Stimulated activated CD4-positive, alpha-beta T cell treated with anti-CD3 and anti-CD28 coated beads, Interleukin-15, amount 100 ng/mL, for 24 hours (primary cell): ENCODE results near the gene RUNX1.
A peak's percentile ranks its signal among the peaks of the same experiment; 100 is the strongest.

Source experiments
- DNase-seq: peaks from one replicate; pipeline ENCODE4 v3.0.0-alpha.2; 2020

Gene RUNX1

DNA sequence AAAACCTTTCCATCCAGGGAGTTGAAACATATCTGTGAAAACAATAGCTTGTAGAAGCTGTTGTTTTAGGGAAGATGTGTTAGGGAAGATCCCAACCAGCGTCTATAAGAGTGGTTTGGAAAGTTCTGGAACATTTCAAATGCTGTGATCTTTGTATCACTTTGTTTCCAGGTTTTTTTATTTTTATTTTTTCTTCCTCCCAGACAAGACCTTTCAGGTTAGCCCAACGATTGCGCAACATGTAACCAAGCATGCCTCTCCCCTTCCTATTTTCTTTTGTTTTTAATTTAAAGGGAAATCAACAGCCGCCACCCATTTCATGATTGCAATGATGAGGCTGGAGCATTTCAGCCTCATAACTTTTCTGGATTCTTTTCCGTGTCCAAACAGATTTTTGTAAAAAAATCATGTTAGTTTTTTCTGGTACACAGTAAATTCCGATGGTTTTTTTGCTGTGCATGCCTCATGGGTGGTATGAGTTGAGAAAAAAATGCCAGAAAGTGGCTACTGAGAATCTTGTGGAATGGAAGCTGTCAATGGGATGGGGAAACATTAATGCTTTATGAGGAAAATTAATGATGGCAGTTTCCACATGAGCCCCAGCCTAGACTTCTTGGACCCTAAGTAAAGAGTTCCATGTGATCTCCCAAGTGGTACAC, 109.3 kb downstream of the RUNX1 start:
- DNase-seq: no peak

DNA sequence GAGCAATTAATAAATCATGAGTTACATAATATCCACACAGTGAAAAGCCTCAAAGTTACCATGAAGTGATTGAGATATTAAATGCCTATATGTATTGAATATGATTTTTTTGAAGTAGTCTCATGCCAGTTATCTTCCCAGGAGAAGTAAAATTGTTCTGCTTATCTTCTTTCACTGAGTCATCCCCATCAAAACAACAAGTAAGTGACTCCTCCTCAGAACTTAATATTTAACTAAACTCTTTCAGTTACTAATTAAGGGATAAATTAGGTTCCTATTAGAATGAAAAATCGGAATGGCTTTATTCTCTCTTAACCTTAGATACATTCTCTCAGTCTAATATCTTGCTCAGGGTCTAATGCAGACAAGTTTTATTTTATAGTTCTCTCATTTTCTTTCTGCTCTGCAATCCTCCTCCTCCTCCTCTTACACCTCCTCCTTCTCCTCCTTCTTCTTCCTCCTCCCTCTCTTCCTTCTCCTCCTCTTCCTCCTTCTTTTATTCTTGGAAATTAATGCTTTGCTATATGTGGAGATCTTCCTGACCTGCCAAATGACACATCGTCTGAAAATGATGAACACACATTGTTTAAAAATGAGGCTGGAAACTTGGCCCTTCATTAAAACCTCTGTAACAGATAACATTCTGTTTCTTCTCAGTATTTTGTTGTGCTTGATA, 110.9 kb downstream of the RUNX1 start:
- DNase-seq: no peak

DNA sequence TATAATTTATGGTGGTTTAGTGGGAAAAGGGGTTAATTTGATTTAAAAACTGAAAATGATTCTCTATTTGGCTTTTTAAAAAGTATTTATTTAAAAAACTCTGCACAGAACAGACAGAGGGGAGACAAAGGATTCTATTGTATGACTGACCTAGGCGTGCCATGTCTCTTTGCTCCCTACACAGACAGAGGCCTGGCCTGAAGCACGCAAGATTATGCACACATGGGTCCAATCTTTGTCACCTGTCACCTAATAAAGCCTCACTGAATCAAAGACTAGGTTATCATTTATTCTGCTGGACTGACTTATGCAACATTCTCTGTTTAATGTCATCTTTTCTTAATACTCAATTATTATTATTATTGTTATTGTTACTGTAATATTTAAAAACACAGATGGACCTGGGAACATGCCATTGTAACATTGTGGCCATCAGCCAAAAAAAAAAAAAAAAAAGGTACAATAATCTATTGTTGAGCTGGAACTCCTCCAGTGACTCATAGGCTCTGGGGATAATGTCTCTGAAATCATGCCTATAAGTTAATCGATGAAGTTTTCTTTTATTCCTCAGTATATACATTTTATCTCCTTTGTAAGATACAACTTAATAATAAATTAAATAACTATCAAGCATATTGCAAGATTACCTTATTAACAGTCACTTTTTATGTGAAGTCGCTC, 112.1 kb downstream of the RUNX1 start:
- DNase-seq: no peak

DNA sequence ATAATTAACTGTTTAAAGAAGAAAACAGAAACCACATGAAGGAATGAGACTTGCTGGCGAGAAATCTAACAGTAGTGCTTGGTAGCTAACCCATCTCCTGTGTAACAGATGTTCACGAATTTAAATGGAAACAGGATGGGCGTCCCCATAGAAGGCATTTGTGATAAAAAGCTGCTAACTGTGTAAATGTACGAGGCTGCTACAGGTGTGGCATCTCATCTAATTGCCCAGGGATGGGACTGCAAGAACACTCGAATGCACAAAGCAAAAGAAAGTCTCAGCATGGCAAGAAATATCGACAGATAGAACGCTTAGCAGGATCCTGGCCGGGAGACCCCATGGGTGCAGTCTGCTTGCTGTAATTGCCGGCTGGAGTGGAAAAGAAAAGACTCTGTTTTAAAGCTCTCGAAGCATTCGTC, 112.7 kb downstream of the RUNX1 start:
- DNase-seq: no peak

DNA sequence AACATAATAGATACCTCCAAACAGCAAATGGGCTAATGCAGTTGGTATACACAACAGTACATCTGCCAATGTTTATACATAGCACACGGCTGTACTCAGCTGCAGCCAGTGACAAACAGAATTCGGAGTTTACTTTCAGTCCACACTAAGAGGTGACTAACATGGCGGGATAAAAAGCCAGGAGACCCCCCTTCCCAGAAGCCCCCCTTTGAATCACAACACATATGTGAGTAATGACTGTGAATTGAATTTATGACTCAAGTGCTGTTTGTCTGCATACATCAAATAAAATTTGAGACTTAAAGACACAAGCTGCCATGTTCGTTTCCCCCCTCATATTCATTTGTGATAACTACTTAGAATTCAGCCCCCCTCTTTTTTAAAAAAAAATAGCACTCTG, 113.2 kb downstream of the RUNX1 start:
- DNase-seq: no peak

DNA sequence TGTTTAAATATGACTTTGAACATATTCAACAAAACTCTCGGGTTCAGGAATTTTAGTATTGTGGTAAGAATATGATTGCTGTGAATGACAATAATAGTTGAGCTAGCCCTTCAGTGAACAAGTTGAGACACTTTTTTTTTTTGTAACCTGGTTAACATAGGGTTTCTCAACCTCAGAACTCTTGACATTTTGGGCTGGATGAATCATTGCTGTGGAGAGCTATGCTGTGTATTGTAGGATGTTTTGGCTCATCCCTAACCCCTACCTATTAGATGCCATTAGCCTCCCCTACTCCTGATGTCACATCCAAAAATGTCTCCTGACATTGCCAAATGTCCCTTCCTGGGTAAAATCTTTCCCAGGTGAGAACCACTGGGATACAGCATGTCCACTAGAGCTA, 113.7 kb downstream of the RUNX1 start:
- no peak for DNase-seq

DNA sequence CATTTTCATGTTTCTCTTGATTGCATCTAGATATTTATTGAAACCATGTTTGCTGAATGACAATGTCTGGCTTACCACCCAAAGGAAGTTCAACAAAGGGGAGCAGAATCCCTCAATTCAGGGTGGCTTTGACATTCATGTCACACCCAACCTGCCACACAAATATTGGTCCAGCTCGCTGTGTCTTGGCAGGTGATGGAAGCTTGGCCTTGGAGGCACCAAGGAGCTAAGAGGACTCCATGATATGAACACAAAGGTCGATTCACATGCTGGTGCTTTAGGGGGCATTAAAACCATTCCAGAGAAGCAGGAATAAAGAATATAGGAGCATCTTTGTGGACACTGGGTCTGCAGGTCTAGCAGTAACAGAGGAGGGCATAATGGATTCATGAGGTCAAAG, 114.8 kb downstream of the RUNX1 start:
- DNase-seq: no peak

DNA sequence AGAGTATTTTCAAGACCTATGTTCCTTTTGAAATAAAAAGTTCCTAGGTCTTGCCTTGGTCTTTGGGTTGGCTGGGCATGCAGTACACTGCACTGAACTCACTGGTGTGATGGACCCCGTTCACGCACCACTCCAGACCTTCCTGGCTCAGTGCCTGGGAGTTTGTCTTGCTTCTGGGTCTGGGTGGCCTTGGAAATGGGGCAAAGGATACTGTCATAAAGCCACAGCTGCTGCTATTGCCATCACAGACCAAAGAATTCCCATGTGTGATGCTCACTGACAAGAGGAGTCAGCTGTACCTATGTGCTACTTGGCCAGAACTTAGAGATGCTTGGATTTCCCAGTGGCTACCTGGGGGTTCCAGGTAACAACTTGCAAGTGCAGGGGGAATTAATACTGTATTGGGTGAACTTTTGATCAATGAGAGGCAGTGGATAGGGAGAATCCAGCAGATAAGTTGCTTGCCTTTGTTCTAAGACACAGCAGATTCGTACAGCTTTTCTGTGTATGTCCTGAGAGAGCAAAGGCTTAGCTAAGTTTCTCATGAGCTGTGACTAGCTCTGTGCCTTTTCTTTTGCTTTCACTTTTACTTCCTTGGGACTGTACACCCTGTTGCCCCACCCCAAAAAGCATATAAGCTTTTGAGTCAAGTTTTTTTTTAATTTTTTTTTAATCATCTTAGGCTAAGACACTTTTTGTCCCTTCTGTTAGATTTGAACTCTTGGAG, 115.3 kb downstream of the RUNX1 start:
- peak; percentile 26 for DNase-seq

DNA sequence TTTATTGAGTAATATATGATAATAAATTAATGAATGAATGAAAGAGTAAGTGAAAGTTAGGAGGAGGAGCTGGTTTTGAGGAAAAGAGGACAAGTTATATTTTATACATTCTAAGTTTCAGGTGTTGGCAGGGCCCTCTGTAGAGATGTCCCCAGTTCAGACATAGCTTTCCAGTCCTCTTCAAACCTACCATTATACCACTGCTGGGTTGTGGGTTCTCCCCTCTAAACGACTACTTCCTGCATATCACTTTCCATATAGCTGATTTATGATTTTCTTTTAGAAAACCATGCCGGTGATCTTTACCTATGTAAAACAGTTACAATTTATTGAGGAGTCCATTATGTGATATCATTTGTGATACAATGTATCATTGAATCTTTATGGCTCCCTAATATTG, 116.9 kb downstream of the RUNX1 start:
- no peak for DNase-seq

DNA sequence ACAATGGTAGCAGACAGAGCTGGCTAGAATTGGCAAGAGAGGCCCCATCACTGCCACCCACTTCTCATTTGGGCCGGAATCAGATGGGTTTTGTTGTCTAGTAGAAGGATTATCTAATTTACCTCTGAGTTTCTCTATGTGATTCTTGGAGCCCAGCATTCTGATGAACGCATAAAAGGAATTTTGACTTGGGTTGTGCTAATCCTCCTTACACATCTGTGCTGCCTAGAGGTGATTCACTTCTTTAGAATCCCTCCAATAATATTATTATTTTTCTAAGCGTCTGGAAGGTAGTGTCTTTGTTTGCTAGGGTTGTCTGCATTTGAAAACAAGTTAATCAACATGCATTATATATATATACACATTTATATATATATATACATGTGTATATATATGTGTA, 118.1 kb downstream of the RUNX1 start:
- DNase-seq: no peak

DNA sequence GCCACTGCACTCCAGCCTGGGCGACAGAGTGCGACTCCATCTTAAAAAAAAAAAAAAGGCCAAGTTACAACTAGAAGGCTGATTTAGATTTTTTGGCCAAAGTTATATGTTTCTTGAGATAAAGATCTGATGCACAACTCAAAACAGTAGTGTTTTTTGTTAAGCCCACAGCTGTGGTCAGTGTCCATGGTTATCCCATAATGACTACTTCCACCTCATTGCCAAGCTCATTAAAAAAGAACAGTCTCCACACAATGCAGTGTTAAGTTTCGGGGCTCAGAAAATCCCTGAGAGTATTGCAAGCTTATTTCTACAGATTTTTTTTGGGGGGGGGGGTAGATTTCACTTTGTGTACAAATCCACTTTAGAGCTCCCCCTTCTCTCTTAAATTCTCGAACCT, 120.5 kb downstream of the RUNX1 start:
- no peak for DNase-seq

DNA sequence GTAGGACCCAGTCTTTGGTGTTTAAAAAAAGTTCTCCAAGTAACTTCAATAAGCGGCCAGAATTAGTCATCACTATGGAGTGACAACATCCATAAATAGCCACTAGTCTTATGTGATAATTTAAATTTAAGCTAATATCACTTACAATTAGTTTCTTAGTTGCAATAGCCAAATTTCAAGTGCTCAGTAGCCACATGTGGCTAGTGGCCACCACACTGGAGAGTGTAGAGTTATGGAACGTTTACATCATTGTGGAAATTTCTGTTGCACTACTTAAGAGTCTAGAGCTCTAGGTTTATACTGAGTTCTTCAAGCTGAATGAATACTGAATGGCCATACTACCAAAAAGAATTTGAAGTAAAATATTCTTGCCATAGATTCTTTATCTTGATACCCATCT, 121.1 kb downstream of the RUNX1 start:
- no peak for DNase-seq

DNA sequence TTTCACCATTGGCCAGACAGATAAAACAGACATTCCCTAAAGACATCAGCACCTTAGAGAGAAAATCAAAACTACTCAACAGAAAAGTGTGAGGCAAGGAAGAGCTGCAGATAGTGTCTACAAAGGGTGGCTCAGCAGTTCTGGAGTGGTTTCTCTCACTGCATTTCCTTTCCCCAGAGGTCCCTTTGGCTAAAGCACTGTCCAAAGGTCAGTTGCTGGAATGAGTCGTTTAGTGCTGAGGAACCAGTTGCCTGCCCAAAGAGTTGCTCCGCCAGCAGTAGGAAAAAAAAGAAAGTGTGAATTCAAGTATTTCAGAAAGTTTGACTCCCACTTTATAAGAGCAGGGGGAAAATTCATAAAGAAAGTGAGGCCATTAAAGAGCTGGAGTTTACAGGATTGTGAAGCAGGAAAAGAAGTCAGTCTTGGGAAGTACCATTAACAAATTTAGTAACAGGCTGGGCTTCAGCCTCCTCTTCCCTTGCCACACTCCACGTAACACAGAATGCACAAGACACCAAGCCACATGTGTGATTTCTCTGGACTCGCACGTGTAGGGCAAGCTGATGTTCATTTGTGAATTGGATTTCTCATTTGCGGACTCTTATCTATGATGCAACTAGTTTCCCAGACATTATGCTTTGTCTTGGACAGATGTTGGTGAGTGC, 122.2 kb downstream of the RUNX1 start:
- no peak for DNase-seq

DNA sequence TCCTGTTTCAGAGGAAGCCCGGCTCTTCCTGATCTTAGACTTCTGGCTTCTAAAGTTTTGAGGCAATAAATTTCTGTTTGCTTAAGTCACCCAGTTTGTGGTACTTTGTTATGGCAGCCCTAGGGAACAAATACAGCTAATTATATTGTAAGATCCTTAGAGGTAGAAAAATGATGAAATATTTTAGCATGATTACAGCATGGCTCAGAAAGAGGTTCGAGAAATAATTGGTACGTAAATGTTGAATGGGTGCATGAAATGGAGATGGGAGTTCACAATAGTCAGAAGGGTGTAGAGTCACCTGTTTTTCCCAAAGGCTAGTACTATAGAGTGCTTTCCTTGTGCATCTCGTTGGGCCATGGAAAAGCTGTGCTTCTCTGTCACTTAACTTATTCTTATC, 123.5 kb downstream of the RUNX1 start:
- no peak for DNase-seq

DNA sequence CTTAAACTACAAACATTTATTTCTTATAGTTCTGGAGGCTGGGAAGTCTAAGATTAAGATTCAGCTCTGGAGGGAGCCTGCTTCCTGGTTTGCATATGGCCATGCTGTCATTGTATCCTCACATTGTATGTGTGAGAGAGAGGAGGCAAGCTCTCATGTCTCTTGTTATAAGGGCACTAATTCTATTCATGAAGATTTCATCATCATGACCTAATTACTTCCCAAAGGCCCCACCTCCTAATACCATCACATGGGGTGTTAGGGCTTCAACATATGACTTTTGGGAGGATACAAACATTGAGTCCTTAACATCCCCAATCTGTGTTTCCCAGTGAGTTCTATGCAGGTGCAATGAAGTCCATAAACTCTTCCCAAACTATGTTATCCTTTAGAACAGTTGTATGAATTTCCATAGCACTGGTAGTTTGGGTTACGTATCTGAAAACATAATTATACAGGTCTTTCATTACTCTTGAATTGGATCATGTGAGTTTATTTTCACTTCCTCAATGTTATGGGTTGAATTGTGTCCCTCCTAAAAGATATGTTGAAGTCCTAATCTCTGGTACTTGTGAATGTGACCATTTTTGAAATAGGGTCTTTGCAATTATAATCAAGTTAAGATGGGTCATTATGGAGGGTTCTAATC, 124.2 kb downstream of the RUNX1 start:
- no peak for DNase-seq

DNA sequence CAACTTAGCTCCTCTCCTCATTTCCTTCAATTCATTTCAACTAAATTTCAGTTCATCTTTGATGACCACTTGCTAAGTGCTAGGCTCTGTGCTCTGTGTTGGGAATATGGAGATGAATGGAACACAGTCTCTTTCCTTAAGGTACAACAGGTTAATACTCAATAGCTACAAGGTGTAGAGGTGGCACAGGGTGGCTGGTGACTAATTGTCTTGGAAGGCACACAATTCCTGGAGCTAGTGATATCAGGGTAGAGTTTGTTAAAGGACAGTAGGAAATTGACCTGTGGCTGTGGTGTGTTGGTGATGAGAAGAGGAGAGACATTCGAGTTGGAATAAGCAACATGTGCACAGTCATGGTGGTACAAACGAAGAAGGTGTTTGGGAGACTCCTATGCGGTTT, 124.9 kb downstream of the RUNX1 start:
- DNase-seq: no peak

DNA sequence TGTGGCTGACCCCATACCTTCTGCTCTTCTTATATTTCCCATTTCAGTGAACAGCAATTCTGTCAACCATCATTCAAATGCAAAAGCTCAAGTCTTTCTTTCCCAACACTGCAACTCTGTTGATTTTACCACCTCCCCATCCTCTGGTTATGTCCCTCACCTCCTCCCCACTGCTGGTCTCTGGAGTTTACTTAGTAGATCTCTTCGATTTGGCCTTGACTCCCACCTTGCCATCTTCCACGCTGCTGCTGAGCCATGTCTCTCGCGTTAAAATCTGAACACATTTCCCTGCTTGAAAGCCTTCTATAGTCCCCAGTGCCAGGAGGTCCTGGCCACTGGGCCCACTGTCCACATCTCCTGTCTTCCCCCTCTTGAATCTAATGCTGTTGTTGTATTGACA, 125.5 kb downstream of the RUNX1 start:
- DNase-seq: no peak

DNA sequence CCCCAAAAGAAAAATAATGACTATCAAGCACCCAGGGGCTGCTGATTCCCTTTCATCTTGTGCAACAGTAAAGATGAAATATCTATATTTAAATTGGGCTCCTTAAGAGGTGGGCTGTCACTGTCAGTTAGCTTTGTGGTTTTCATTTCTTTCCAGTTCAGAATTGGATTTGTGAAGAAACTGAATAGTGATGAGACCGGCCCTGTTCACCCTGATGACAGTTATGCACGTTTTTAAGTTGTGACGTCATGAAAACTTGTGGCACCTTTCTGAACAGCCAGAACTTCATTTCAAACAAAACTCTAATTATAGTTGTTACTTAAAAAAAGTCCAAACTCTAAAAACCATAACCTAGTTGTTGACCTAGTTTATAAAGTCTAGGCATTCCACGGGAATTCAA, 125.9 kb downstream of the RUNX1 start:
- no peak for DNase-seq

DNA sequence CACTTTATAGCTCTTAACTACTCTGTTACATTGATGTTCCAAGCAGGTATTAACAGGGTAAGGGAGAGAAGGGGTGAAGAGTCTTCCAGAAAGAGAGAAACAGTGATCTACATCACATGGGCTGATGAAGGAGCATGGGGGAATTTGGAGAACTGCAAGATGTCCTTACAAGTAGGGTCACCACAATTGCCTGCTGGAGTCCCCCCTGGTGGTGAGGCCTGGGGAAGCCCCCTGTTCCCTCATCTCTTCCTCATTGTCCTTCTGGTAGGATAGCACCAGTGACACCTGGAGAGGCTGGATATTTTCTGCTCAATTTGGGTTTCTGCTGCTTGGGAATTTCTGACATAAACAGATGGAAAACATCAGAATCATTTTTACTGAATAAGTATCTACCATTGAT, 126.6 kb downstream of the RUNX1 start:
- no peak for DNase-seq

DNA sequence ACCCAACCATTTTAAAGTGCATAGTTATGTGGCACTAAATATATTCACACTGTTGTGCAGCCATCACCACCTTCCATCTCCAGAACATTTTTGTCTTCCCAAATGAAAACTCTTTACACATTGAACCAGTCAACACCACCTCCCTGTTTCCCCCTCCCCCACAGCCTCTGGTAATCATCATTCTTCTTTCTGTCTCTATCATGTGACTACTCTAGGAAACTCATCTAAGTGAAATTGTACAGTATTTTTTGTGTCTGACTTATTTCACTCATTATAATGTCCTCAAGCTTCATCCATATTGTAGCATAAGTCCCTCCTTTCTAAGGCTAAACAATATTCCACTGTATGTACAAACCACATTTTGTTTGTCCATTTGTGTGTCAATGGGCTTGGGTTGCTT, 128.0 kb downstream of the RUNX1 start:
- DNase-seq: no peak

DNA sequence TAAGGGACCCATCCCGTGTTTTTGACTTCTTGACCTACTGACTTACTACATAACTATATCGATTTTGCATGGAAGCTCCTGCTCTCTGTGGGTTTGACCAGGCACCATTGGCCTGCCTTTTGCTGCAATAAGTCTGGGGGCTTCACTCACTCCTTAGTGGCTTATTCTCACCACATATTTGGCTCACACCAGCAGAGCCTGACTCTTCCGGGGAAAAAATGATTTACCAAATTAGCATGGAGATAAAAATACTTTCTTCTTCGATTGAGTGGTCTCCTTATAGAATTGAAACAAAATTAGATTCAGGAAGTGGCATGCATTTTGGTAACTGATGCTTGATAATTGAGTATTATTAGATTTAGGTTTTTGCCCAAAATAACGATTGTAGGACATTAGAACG, 129.7 kb downstream of the RUNX1 start:
- no peak for DNase-seq

DNA sequence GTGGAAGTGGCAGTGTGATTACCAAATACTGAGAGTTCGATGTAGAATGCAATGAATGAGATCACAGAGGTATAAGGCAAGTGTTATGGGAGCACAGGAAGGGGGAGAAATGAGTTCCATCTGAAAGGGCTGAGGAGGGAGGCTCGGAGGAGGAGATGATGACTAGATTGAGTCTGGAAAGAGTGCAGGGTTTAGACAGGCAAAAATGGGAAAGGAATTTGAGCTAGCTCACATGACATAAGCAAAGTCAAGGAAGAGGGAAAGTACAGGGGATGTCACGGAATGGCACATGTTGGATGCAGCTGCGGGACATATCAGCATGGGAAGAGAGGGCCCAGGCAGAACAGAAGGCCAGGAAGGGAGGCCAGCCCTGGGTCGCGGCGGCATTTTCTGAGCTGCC, 132.7 kb downstream of the RUNX1 start:
- no peak for DNase-seq

DNA sequence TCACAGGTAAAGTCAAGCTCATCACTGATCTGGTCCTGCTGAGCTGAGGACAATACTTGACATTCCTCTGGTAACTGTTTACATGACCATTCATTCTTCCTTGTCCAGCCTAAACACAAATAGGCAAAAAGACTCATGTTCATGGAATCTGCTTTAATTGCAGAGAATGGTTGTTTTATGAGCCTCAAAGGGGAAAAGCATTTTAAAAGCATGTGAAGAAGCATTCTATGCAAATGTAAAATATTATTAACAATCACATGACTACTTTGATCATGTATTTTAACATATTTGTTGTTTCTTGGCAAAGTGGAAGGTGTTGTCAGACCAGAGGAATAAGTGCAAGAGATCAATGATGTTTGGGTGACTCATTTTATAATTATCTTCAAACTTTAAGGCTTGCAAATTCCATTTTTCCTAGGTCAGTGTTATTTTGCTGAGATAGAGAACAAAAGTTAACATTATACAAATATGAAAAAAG, 133.7 kb downstream of the RUNX1 start:
- DNase-seq: no peak
